Measurements from ENCODE around the gene VPS51. TPM values are rescaled to one million over a fixed set of nuclear protein-coding genes. Genes with fewer than 3 reads are reported as not detected.
"Not testable (repeated sequence)": the region's sequence is repeated elsewhere in the genome, so short reads cannot be mapped to it uniquely, and the experiment has no call there.

VPS51 gene
- total and polyA plus RNA-seq, 11 donors: 78.4 to 165 (median 101) TPM

DNA sequence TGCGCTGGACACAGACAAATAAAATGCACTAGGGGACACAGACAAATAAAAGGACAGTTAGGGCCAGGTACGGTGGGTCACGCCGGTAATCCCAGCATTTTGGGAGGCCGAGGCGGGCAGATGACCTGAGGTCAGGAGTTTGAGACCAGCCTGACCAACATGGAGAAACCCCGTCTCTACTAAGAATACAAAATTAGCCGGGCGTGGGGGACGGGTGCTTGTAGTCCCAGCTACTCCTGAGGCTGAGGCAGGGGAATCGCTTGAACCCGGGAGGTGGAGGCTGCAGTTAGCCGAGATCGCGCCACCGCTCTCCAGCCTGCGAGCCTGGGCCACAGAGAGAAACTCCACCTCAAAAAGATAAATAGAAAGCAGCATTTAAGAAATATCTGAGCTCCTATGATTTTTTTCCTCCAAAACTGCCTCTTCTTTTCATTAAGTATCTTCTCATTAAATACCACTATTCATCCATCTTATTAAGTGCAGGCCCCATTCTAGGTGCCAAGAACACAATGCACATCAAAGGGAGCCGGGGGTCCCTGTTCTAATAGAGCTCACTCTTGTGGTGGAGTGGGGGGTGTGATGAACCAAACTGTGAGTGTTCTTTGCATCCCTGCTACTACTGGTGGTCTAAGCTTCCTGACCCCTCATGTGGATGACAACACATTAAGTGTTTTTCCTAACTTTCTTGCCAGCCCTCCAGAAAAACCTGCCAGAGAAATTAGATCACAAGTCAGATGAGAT, 22.3 kb downstream of the VPS51 start:
- Histone ChIP-seq H3K36me3 (peaks cover 0 to 45% (median 33%) of the 10 kb centered on the region in 9 donors), H3K27ac (peak overlapping the region in 8 of 12 donors; percentile 3 to 87 (median 47)), H3K27me3 (peaks cover 0 to 2% (median 0%) of the 10 kb centered on the region in 9 donors), H3K9me3 (no peaks in the 10 kb centered on the region), H3K4me1 (peaks cover 0 to 63% (median 38%) of the 10 kb centered on the region in 12 donors), H3K4me3 (peak overlapping the region in 6 of 12 donors; percentile 67 to 89 (median 81))
- 77 to 86% (median 82%) methylated on average over 18 of the region's 18 CpGs for WGBS, 4 donors
- DNase-seq: peak in 1 of 5 donors; percentile 17
- intact Hi-C loops (cut with DNase I): loop anchor here (1.0 to 10.0 kb wide), 12 partner anchors 67 to 343 kb away; partner anchors contain the start of genes ARL2 (in 6 of the 10), CDC42BPG (in 2 of the 10), CAPN1 (in 1 of the 10) and DPF2 (in 1 of the 10)
- TF ChIP-seq, protein P1, sequence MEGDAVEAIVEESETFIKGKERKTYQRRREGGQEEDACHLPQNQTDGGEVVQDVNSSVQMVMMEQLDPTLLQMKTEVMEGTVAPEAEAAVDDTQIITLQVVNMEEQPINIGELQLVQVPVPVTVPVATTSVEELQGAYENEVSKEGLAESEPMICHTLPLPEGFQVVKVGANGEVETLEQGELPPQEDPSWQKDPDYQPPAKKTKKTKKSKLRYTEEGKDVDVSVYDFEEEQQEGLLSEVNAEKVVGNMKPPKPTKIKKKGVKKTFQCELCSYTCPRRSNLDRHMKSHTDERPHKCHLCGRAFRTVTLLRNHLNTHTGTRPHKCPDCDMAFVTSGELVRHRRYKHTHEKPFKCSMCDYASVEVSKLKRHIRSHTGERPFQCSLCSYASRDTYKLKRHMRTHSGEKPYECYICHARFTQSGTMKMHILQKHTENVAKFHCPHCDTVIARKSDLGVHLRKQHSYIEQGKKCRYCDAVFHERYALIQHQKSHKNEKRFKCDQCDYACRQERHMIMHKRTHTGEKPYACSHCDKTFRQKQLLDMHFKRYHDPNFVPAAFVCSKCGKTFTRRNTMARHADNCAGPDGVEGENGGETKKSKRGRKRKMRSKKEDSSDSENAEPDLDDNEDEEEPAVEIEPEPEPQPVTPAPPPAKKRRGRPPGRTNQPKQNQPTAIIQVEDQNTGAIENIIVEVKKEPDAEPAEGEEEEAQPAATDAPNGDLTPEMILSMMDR (IDR thresholded peaks at IDR 0.05): peak in 3 of 12 donors; percentile 4 to 38 (median 10)
- TF ChIP-seq POLR2A (IDR thresholded peaks at IDR 0.05): no peak
- no peak for ATAC-seq

DNA sequence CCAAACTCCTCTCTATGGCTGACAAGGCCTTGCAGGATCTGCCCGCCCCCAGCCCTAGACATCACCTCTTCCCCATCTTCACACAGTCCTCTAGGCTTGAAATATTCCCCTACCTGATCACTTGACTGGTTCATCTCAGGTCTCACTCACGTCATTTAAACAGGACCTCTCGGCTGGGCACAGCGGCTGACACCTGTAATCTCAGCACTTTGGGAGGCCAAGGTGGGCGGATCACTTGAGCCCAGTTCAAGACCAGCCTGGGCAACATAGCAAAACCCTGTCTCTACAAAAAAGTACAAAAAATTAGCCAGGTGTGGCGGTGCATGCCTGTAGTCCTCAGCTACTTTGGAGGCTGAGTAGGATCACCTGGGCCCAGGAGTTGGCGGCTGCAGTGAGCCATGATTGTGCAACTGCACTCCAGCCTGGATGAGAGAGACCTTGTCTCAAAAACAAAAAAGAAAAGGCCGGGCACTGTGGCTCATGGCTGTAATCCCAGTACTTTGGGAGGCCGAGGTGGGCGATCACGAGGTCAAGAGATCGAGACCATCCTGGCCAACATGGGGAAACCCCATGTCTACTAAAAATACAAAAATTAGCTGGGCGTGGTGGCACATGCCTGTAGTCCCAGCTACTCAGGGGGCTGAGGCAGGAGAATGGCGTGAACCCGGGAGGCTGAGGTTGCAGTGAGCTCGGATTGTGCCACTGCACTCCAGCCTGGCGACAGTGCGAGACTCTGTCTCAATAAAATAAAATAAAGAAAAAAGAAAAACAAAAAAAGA, 23.1 kb downstream of the VPS51 start:
- ATAC-seq, H3K4me3 ChIP-seq, DNase-seq, H3K9me3 ChIP-seq, H3K27me3 ChIP-seq: not testable (repeated sequence)
- peak overlapping the region in 1 of 12 donors; percentile 66 for H3K27ac ChIP-seq
- 84 to 89% (median 88%) methylated on average over 18 of the region's 18 CpGs for WGBS, 4 donors
- peaks cover 0 to 45% (median 34%) of the 10 kb centered on the region in 9 donors for H3K36me3 ChIP-seq
- intact Hi-C loops (cut with DNase I): loop anchor here (1.0 to 10.0 kb wide), 12 partner anchors 66 to 344 kb away; partner anchors contain the start of genes ARL2 (in 6 of the 10), CDC42BPG (in 2 of the 10), CAPN1 (in 1 of the 10) and DPF2 (in 1 of the 10)
- peaks cover 0 to 59% (median 36%) of the 10 kb centered on the region in 12 donors for H3K4me1 ChIP-seq

DNA sequence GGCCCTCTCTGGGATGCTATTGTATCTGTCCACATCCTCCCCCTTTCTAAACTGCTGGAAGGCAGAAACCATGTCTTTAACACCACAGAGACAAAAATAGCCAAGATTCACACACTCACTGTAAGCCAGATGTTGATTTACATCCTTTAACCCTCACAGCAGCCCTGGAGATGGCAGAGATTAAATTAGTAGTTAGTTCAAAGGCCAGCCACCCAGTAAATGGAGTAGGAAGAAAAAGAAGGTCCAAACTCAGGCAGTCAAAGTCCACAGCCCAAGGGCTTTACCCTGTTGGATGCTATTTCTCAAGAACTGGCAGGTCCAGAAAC, 23.6 kb downstream of the VPS51 start:
- no peaks in the 10 kb centered on the region for H3K27me3 ChIP-seq
- H3K27ac ChIP-seq: peak overlapping the region in 1 of 12 donors; percentile 66
- H3K4me1 ChIP-seq: peaks cover 0 to 55% (median 36%) of the 10 kb centered on the region in 12 donors
- no peak for TF ChIP-seq POLR2A (IDR thresholded peaks at IDR 0.05)
- TF ChIP-seq, protein P1 (IDR thresholded peaks at IDR 0.05): no peak
- H3K4me3 ChIP-seq: no peak overlapping the region
- ATAC-seq (no peak), DNase-seq (no peak)
- peaks cover 0 to 50% (median 40%) of the 10 kb centered on the region in 9 donors for H3K36me3 ChIP-seq
- intact Hi-C loops (cut with DNase I): loop anchor here (2.0 to 10.0 kb wide), 11 partner anchors 65 to 345 kb away; partner anchors contain the start of genes ARL2 (in 5 of the 10), CDC42BPG (in 2 of the 10), CAPN1 (in 1 of the 10) and DPF2 (in 1 of the 10)
- no peaks in the 10 kb centered on the region for H3K9me3 ChIP-seq

DNA sequence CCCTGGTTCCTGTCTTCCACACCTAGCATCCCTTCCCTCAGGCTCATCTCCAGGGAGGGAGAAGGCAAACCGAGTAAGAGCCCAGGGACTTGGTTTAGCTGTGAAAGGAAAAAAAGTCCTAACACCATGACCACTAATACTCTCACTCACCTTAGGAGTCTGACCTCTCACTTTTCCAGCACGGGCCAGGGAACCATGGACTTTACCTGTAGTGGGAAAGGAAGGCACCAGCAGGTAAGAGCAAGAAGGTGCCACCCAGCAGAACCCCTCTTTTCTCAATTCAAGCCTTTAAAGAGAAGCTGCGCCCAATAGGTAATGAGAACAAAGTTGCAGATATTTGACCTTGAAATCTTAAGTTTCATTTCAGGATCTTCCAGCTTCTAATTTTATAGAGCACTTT, 24.8 kb downstream of the VPS51 start:
- peaks cover 0 to 57% (median 52%) of the 10 kb centered on the region in 9 donors for H3K36me3 ChIP-seq
- no peaks in the 10 kb centered on the region for H3K27me3 ChIP-seq
- no peak for TF ChIP-seq POLR2A (IDR thresholded peaks at IDR 0.05)
- TF ChIP-seq, protein P1 (IDR thresholded peaks at IDR 0.05): no peak
- intact Hi-C loops (cut with DNase I): loop anchor here in 4 of 10 donors (2.0 to 10.0 kb wide), 3 partner anchors 36 to 196 kb away; partner anchors contain the start of genes CAPN1 (in 2 of the 4), CDCA5 (in 1 of the 4), PPP2R5B (in 1 of the 4) and ZFPL1 (in 1 of the 4)
- H3K9me3 ChIP-seq: no peaks in the 10 kb centered on the region
- 57 to 75% (median 60%) methylated on average over 3 of the region's 3 CpGs for WGBS, 4 donors
- peaks cover 0 to 48% (median 34%) of the 10 kb centered on the region in 12 donors for H3K4me1 ChIP-seq
- DNase-seq (no peak), ATAC-seq (no peak)
- H3K27ac ChIP-seq: peak overlapping the region in 10 of 12 donors; percentile 76 to 96 (median 89)
- H3K4me3 ChIP-seq: peak overlapping the region in 11 of 12 donors; percentile 72 to 98 (median 85)
